ENCODE measurements around the gene CCDC171. TPM values are rescaled to one million over a fixed set of nuclear protein-coding genes. Genes with fewer than 3 reads are reported as not detected.

Gene CCDC171
- polyA plus RNA-seq, 3 donors = 0.08 to 0.17 (median 0.10) TPM

DNA sequence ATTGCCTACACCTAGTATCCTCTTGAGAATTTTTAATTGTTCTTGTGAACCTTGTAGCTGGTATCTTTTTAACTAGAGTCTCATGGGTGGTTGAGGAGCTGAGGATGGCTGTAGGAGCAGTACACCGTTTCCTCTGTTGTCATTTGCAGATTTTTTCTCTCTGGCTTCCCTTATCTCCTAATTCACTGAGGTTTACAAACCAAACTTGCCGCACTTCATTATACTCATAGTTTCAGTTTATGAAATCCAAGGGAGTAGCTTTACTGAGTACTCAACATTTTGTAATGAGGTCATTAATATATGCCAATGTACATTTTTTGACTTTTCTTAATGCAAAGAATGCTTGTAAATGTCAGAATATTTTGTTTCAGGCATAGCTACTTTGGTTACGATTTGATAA is 154.2 kb downstream of the CCDC171 start:
- no peak overlapping the region for H2AFZ ChIP-seq (ENCODE audit: insufficient read depth, low read depth, low read length, poor library complexity, severe bottlenecking)
- Mint-ChIP-seq H3K36me3 (no peaks in the 10 kb centered on the region), H3K4me3 (no peak overlapping the region), H3K27me3 (ENCODE audit: low read depth in 3 of 3) (peaks cover 0 to 2% (median 0%) of the 10 kb centered on the region in 3 donors), H3K27ac (no peak overlapping the region), H3K4me1 (no peaks in the 10 kb centered on the region), H3K9me3 (peaks cover 0 to 7% (median 3%) of the 10 kb centered on the region in 7 donors)
- no CpG with 5 or more reads among the region's 3 CpGs for WGBS (ENCODE audit: insufficient coverage)
- H4K20me1 ChIP-seq (ENCODE audit: insufficient read depth, low read length) = no peaks in the 10 kb centered on the region
- no peak overlapping the region for H3K27ac ChIP-seq (ENCODE audit: low read depth in 1 of 2, low read length in 2 of 2)
- no peak overlapping the region for H3K4me2 ChIP-seq (replicated peaks; ENCODE audit: extremely low read depth, low read length, poor library complexity, severe bottlenecking)
- no peak for DNase-seq
- H3K79me2 ChIP-seq (ENCODE audit: insufficient read depth, low read length) = no peaks in the 10 kb centered on the region
- H3K4me1 ChIP-seq (ENCODE audit: control insufficient read depth in 1 of 2, insufficient read depth in 2 of 2, low read length in 2 of 2) = no peaks in the 10 kb centered on the region
- H3K9ac ChIP-seq (ENCODE audit: insufficient read depth, low read length, poor library complexity, severe bottlenecking) = no peak overlapping the region
- H3K27me3 ChIP-seq (ENCODE audit: control insufficient read depth in 2 of 2, insufficient read depth in 2 of 2, low read length in 2 of 2) = no peaks in the 10 kb centered on the region
- TF ChIP-seq, protein P1, sequence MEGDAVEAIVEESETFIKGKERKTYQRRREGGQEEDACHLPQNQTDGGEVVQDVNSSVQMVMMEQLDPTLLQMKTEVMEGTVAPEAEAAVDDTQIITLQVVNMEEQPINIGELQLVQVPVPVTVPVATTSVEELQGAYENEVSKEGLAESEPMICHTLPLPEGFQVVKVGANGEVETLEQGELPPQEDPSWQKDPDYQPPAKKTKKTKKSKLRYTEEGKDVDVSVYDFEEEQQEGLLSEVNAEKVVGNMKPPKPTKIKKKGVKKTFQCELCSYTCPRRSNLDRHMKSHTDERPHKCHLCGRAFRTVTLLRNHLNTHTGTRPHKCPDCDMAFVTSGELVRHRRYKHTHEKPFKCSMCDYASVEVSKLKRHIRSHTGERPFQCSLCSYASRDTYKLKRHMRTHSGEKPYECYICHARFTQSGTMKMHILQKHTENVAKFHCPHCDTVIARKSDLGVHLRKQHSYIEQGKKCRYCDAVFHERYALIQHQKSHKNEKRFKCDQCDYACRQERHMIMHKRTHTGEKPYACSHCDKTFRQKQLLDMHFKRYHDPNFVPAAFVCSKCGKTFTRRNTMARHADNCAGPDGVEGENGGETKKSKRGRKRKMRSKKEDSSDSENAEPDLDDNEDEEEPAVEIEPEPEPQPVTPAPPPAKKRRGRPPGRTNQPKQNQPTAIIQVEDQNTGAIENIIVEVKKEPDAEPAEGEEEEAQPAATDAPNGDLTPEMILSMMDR (IDR thresholded peaks at IDR 0.05) = no peak
- no peaks in the 10 kb centered on the region for H3K9me3 ChIP-seq (replicated peaks in 1 of 2; ENCODE audit: control insufficient read depth in 1 of 2, insufficient read depth in 1 of 2, low read length in 2 of 2)
- no peaks in the 10 kb centered on the region for H3K36me3 ChIP-seq (replicated peaks in 1 of 2; ENCODE audit: control insufficient read depth in 1 of 2, insufficient read depth in 2 of 2, low read length in 2 of 2)
- intact Hi-C loops (cut with micrococcal nuclease) = no loop called here
- no peak overlapping the region for H3K4me3 ChIP-seq (replicated peaks in 1 of 3; ENCODE audit: low read depth in 2 of 3, low read length in 3 of 3)

DNA sequence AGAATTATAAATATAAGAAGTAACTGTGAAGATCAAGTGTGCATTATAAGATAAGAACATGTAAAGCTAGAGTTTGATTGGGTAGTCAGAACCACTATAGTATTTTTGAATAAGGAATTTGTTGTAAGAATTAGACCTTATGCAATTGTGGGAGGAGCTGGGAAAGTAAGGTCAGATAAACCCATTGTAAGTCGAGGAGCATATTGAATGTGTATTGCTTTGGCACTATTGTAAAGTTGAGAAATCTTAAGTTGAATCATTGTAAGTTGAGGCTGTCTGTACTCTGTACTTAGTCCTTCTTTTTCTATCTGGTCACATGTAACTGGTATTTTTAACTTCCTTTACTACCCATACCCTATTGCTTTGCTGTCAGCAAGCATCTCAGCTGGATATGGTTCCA is 158.7 kb downstream of the CCDC171 start:
- TF ChIP-seq, protein P1 (IDR thresholded peaks at IDR 0.05) = no peak
- DNase-seq = no peak
- Histone ChIP-seq H2AFZ (ENCODE audit: insufficient read depth, low read depth, low read length, poor library complexity, severe bottlenecking) (no peak overlapping the region), H3K4me1 (ENCODE audit: control insufficient read depth in 1 of 2, insufficient read depth in 2 of 2, low read length in 2 of 2) (no peaks in the 10 kb centered on the region), H3K27ac (ENCODE audit: low read depth in 1 of 2, low read length in 2 of 2) (no peak overlapping the region), H3K4me3 (replicated peaks in 1 of 3; ENCODE audit: low read depth in 2 of 3, low read length in 3 of 3) (no peak overlapping the region), H3K4me2 (replicated peaks; ENCODE audit: extremely low read depth, low read length, poor library complexity, severe bottlenecking) (no peak overlapping the region), H3K9me3 (replicated peaks in 1 of 2; ENCODE audit: control insufficient read depth in 1 of 2, insufficient read depth in 1 of 2, low read length in 2 of 2) (no peaks in the 10 kb centered on the region), H4K20me1 (ENCODE audit: insufficient read depth, low read length) (no peaks in the 10 kb centered on the region), H3K9ac (ENCODE audit: insufficient read depth, low read length, poor library complexity, severe bottlenecking) (no peak overlapping the region), H3K36me3 (replicated peaks in 1 of 2; ENCODE audit: control insufficient read depth in 1 of 2, insufficient read depth in 2 of 2, low read length in 2 of 2) (no peaks in the 10 kb centered on the region), H3K79me2 (ENCODE audit: insufficient read depth, low read length) (no peaks in the 10 kb centered on the region), H3K27me3 (ENCODE audit: control insufficient read depth in 2 of 2, insufficient read depth in 2 of 2, low read length in 2 of 2) (no peaks in the 10 kb centered on the region)
- Mint-ChIP-seq H3K9me3 (peaks cover 0 to 5% (median 2%) of the 10 kb centered on the region in 7 donors), H3K36me3 (no peaks in the 10 kb centered on the region), H3K27ac (no peak overlapping the region), H3K4me1 (no peaks in the 10 kb centered on the region), H3K27me3 (ENCODE audit: low read depth in 3 of 3) (no peaks in the 10 kb centered on the region), H3K4me3 (no peak overlapping the region)
- intact Hi-C loops (cut with micrococcal nuclease) = no loop called here
- WGBS (ENCODE audit: insufficient coverage) = no CpG with 5 or more reads among the region's 1 CpG

Data from CD14-positive monocyte (primary cell).